HepG2 (cell line): ENCODE measurements around the gene COBLL1. TPM values are rescaled to one million over a fixed set of nuclear protein-coding genes. Genes with fewer than 3 reads are reported as not detected.
A peak's percentile ranks its signal among the peaks of the same experiment; 100 is the strongest.

ENCODE experiments used
- AGO1 ChIP-seq: fragments of 200-400 bp; formaldehyde crosslinking; IDR thresholded peaks from 2 replicates; pipeline ENCODE4 v1.6.1; 2017; ENCODE audit warnings: mild to moderate bottlenecking, low read depth, low read length, moderate library complexity; ENCODE audit not compliant: poor library complexity, severe bottlenecking
- AGO2 ChIP-seq: fragments of 200-400 bp; formaldehyde crosslinking; optimal IDR thresholded peaks from 2 replicates; pipeline ENCODE3; 2017; ENCODE audit warnings: mild to moderate bottlenecking, low read depth, low read length, moderate library complexity
- GRHL1 ChIP-seq: sonication (generic); formaldehyde crosslinking; conservative IDR thresholded peaks from 2 replicates; pipeline ENCODE4 v1.8.0; 2022; ENCODE audit warnings: missing genetic modification reagents
- HMG20A ChIP-seq: IDR thresholded peaks from 2 replicates; pipeline ENCODE4 v1.6.1; 2016; ENCODE audit warnings: borderline replicate concordance
- HMGXB4 ChIP-seq, 2 experiments: sonication (generic) in 1 of 2; formaldehyde crosslinking in 1 of 2; IDR thresholded peaks; 2 replicates each; pipeline versions ENCODE4 v1.4.0 to v1.6.1; 2018 to 2020; ENCODE audit warnings: missing genetic modification reagents in 2 of 2, borderline replicate concordance in 1 of 2, low read depth in 1 of 2, mild to moderate bottlenecking in 1 of 2, missing biosample characterization in 1 of 2
- HNRNPK ChIP-seq: fragments of 200-400 bp; formaldehyde crosslinking; IDR thresholded peaks from 2 replicates; pipeline ENCODE4 v1.6.1; 2018; ENCODE audit warnings: low read length, low read depth, moderate library complexity, mild to moderate bottlenecking; ENCODE audit not compliant: poor library complexity, severe bottlenecking
- HNRNPLL ChIP-seq: fragments of 200-400 bp; formaldehyde crosslinking; IDR thresholded peaks from 2 replicates; pipeline ENCODE4 v1.6.1; 2017; ENCODE audit warnings: mild to moderate bottlenecking, low read depth, low read length; ENCODE audit not compliant: poor library complexity, severe bottlenecking
- IKZF5 ChIP-seq: IDR thresholded peaks from 2 replicates; pipeline ENCODE4 v1.6.1; 2018; ENCODE audit warnings: missing genetic modification reagents, mild to moderate bottlenecking, missing compliant biosample characterization
- MEIS2 ChIP-seq: sonication (generic); formaldehyde crosslinking; IDR thresholded peaks from 2 replicates; pipeline ENCODE4 v1.9.0; 2021; ENCODE audit warnings: mild to moderate bottlenecking, missing genetic modification reagents
- NFKB2 ChIP-seq: sonication (generic); formaldehyde crosslinking; IDR thresholded peaks from 2 replicates; pipeline ENCODE4 v1.4.0; 2020; ENCODE audit warnings: missing genetic modification reagents, borderline replicate concordance
- RBM39 ChIP-seq: fragments of 200-400 bp; formaldehyde crosslinking; IDR thresholded peaks from one replicate; pipeline ENCODE4 v1.6.1; 2018; ENCODE audit warnings: antibody characterized with exemption, mild to moderate bottlenecking, low read depth, low read length; ENCODE audit not compliant: poor library complexity, severe bottlenecking
- REXO4 ChIP-seq: sonication (generic); formaldehyde crosslinking; IDR thresholded peaks from 2 replicates; pipeline ENCODE4 v1.8.0; 2022; ENCODE audit warnings: missing genetic modification reagents, mild to moderate bottlenecking, borderline replicate concordance
- SMAD3 ChIP-seq: sonication (generic); formaldehyde crosslinking; IDR thresholded peaks from 2 replicates; pipeline ENCODE4 v1.4.0; 2020; ENCODE audit warnings: missing genetic modification reagents
- ZNF143 ChIP-seq: sonication (generic); formaldehyde crosslinking; IDR thresholded peaks from 2 replicates; pipeline ENCODE4 v1.4.0; 2020; ENCODE audit warnings: missing genetic modification reagents
- ZNF232 ChIP-seq: sonication (generic); formaldehyde crosslinking; IDR thresholded peaks from 2 replicates; pipeline ENCODE4 v1.4.0; 2020; ENCODE audit warnings: missing genetic modification reagents, borderline replicate concordance
- ZNF33B ChIP-seq: sonication (generic); formaldehyde crosslinking; IDR thresholded peaks from 2 replicates; pipeline ENCODE4 v1.5.1; 2020; ENCODE audit warnings: mild to moderate bottlenecking, missing genetic modification reagents
- ZNF713 ChIP-seq: sonication (generic); formaldehyde crosslinking; IDR thresholded peaks from 2 replicates; pipeline ENCODE4 v1.4.0; 2020; ENCODE audit warnings: mild to moderate bottlenecking, missing genetic modification reagents
- ZNF724P ChIP-seq: sonication (generic); formaldehyde crosslinking; IDR thresholded peaks from 2 replicates; pipeline ENCODE4 v1.8.0; 2022; ENCODE audit warnings: missing genetic modification reagents, borderline replicate concordance
- ZNF768 ChIP-seq: sonication (generic); formaldehyde crosslinking; IDR thresholded peaks from 2 replicates; pipeline ENCODE4 v1.4.0; 2020; ENCODE audit warnings: missing genetic modification reagents
- ZXDC ChIP-seq: sonication (generic); formaldehyde crosslinking; IDR thresholded peaks from 2 replicates; pipeline ENCODE4 v1.5.0; 2020; ENCODE audit warnings: mild to moderate bottlenecking, missing genetic modification reagents
- polyA plus RNA-seq, 8 experiments: library from polyadenylated mRNA; depleted of rRNA in 3 of 8; stranded (reverse) in 7 of 8; unstranded in 1 of 8; fragments of >200 nt; fragmentation: Illumina TruSeq in 4 of 8; extraction: Trizol in 4 of 8; gene quantifications; 2 replicates each; pipeline versions ENCODE4 v1.2.1 to v1.2.3, GENCODE V29; 2011 to 2016; ENCODE audit warnings: low read depth in 4 of 8, missing spikeins in 1 of 8, mixed read lengths in 1 of 8; ENCODE audit not compliant: insufficient read depth in 1 of 8
- total RNA-seq, 5 experiments: library from RNA; depleted of rRNA; stranded (reverse); fragments of >200 nt; fragmentation: Illumina TruSeq; extraction: Trizol; gene quantifications; 2 replicates each; pipeline ENCODE4 v1.2.3, GENCODE V29; 2016; ENCODE audit warnings: low read depth in 1 of 5

Gene COBLL1
- total and polyA plus RNA-seq, 2 of the 13 experiments (the other 11 are each of a cell fraction or from before 2014, with no cell fraction given): 32.6 to 86.8 TPM

- no peak for TF ChIP-seq REXO4 (CRISPR knock-in tag)
- no peak for TF ChIP-seq HMG20A (CRISPR knock-in tag)
- peak; percentile 47; the same call in 1 of the 2 replicates for TF ChIP-seq ZXDC
- TF ChIP-seq IKZF5: peak; percentile 20; the same call in 1 of the 2 replicates
- peak; percentile 82; the same call in 1 of the 2 replicates for TF ChIP-seq NFKB2 (CRISPR knock-in tag)
- no peak for TF ChIP-seq ZNF232
- TF ChIP-seq HMGXB4 (CRISPR knock-in tag; IDR thresholded peaks at IDR 0.05; ENCODE audit: borderline replicate concordance in 1 of 2, low read depth in 1 of 2): peak in 1 of 2 experiments; percentile 68; a peak in 2 of 4 replicates
- TF ChIP-seq ZNF724P (CRISPR knock-in tag): peak; percentile 64; the same call in 1 of the 2 replicates
- no peak for TF ChIP-seq ZNF713 (CRISPR knock-in tag)
- no peak for TF ChIP-seq SMAD3 (CRISPR knock-in tag)
- TF ChIP-seq HNRNPK: peak; percentile 3
- TF ChIP-seq GRHL1 (CRISPR knock-in tag): no peak
- TF ChIP-seq ZNF33B: peak; percentile 24; the same call in 1 of the 2 replicates
- TF ChIP-seq AGO2: peak; percentile 100
- TF ChIP-seq HNRNPLL: peak; percentile 92
- TF ChIP-seq AGO1: peak; percentile 54
- TF ChIP-seq ZNF768: peak; percentile 44
- TF ChIP-seq ZNF143 (CRISPR knock-in tag): peak; percentile 42; the same call in 1 of the 2 replicates
- peak; percentile 42 for TF ChIP-seq RBM39
- 0 out of 2 replicates have a peak, but pooled peaks have one; percentile 23 for TF ChIP-seq MEIS2 (CRISPR knock-in tag)
Measured at GRCh38 chr2:164840930-164841718, 499 bp downstream of the COBLL1 start (continued).
